Measurements from ENCODE around the gene RTL10. TPM values are rescaled to one million over a fixed set of nuclear protein-coding genes. Genes with fewer than 3 reads are reported as not detected.

Gene RTL10
- total and polyA plus RNA-seq, 2 experiments from 2014 or later, result 13.0 to 15.9 TPM

DNA sequence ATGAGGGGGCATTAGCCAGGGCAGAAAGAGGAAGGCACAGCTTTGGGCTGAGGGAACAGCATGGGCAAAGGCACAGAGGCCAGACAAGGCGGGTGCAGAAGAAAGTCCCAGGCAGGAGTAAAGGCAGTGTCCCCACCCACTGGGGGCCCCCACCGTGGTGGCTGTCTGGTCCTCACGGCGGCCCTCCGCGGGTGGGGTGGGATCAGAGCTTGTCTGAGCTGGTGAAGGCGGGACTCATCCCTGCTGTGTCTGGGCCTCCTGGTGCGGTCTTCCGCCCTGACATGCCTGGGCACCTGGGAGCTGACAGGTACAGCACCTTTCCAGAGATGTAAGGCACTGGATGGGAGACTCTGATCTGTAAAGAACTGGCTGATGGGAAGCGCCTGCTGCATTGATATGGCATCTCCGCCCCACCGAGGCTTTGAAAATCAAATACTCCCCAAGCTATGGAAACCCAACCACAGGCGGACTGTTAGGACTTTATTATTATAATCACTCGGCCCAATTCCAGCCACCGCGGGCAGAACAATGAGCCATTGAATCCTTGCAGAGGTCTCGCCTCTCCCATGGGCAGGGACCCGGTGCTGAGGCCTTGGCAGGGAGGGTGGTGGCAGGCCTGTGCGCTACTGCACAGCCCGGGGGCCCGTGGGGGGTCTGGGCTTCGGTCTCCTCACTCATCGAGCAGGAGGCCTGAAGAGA, 14.2 kb upstream of the RTL10 start:
- no peak overlapping the region for H3K4me2 ChIP-seq
- H4K20me1 ChIP-seq (ENCODE audit: insufficient read depth, poor library complexity, severe bottlenecking), result no peaks in the 10 kb centered on the region
- H3K4me3 ChIP-seq, result no peak overlapping the region
- TF ChIP-seq EZH2 (IDR thresholded peaks at IDR 0.05; ENCODE audit: borderline replicate concordance), result no peak
- no peak overlapping the region for H2AFZ ChIP-seq
- WGBS (ENCODE audit: low lambda C conversion rate, missing lambda C conversion rate), result 87% methylated on average over 23 of the region's 23 CpGs
- no peaks in the 10 kb centered on the region for H3K36me3 ChIP-seq (replicated peaks; ENCODE audit: insufficient read depth, low read depth)
- H3K27me3 ChIP-seq, result no peaks in the 10 kb centered on the region
- no peaks in the 10 kb centered on the region for H3K4me1 ChIP-seq (ENCODE audit: insufficient read depth)
- no peak for DNase-seq (ENCODE audit: low spot score)
- H3K79me2 ChIP-seq, result no peaks in the 10 kb centered on the region
- no peaks in the 10 kb centered on the region for H3K9me2 ChIP-seq (replicated peaks; ENCODE audit: insufficient read depth)
- H3K9me3 ChIP-seq (ENCODE audit: low read depth), result no peaks in the 10 kb centered on the region
- no peak overlapping the region for H3K27ac ChIP-seq

DNA sequence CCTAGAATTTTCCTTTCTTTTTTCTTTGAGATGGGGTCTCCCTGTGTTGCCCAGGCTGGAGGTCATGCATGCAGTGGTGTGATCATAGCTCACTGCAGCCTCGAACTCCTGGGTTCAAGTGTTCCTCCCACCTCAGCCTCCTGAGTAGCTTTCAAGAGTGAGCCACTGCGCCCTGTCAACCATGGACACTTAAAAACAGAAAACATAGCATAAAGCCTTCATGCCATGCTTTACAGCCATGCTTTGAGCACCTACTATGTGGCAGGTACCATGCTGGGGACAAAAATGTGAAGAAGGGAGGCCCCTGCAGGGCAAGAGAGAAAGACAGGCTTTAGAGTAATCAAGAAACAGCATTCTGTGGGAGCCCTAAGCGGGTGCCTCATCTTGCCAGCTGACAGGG, 13.7 kb upstream of the RTL10 start:
- Histone ChIP-seq H3K4me3 (no peak overlapping the region), H3K4me2 (no peak overlapping the region), H4K20me1 (ENCODE audit: insufficient read depth, poor library complexity, severe bottlenecking) (no peaks in the 10 kb centered on the region), H2AFZ (no peak overlapping the region), H3K27ac (no peak overlapping the region), H3K9me3 (ENCODE audit: low read depth) (no peaks in the 10 kb centered on the region), H3K27me3 (no peaks in the 10 kb centered on the region), H3K79me2 (no peaks in the 10 kb centered on the region), H3K9me2 (replicated peaks; ENCODE audit: insufficient read depth) (no peaks in the 10 kb centered on the region), H3K4me1 (ENCODE audit: insufficient read depth) (no peaks in the 10 kb centered on the region), H3K36me3 (replicated peaks; ENCODE audit: insufficient read depth, low read depth) (no peaks in the 10 kb centered on the region)
- no peak for DNase-seq (ENCODE audit: low spot score)
- TF ChIP-seq EZH2 (IDR thresholded peaks at IDR 0.05; ENCODE audit: borderline replicate concordance) (no peak), EZH2phosphoT487 (IDR thresholded peaks at IDR 0.05; ENCODE audit: low read depth, severe bottlenecking, unreplicated experiment) (no peak)
- TF ChIP-seq, protein P1, sequence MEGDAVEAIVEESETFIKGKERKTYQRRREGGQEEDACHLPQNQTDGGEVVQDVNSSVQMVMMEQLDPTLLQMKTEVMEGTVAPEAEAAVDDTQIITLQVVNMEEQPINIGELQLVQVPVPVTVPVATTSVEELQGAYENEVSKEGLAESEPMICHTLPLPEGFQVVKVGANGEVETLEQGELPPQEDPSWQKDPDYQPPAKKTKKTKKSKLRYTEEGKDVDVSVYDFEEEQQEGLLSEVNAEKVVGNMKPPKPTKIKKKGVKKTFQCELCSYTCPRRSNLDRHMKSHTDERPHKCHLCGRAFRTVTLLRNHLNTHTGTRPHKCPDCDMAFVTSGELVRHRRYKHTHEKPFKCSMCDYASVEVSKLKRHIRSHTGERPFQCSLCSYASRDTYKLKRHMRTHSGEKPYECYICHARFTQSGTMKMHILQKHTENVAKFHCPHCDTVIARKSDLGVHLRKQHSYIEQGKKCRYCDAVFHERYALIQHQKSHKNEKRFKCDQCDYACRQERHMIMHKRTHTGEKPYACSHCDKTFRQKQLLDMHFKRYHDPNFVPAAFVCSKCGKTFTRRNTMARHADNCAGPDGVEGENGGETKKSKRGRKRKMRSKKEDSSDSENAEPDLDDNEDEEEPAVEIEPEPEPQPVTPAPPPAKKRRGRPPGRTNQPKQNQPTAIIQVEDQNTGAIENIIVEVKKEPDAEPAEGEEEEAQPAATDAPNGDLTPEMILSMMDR (IDR thresholded peaks at IDR 0.05; ENCODE audit: poor library complexity), result no peak
- 89% methylated on average over 3 of the region's 3 CpGs for WGBS (ENCODE audit: low lambda C conversion rate, missing lambda C conversion rate)

DNA sequence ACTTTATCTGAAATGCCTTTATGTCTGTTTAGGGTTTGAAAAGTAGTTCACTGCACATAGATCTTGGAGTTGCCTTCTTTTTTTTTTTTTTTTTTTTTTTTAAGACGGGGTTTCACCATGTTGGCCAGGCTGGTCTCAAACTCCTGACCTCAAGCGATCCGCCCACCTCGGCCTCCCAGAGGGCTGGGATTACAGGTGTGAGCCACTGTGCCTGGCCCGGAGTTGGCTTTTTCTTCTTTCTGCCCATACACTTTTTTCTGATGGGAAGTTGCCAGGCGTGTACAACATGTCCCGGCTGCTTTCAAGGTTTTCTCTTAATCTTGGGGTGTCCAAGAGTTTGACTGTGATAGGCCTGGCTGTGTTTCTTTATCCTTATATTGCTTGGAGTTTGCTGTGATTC, 12.9 kb upstream of the RTL10 start:
- TF ChIP-seq, protein P1 (IDR thresholded peaks at IDR 0.05; ENCODE audit: poor library complexity), result no peak
- TF ChIP-seq EZH2 (IDR thresholded peaks at IDR 0.05; ENCODE audit: borderline replicate concordance), result no peak
- no peak for TF ChIP-seq EZH2phosphoT487 (IDR thresholded peaks at IDR 0.05; ENCODE audit: low read depth, severe bottlenecking, unreplicated experiment)
- H3K79me2 ChIP-seq, result no peaks in the 10 kb centered on the region
- H3K9me2 ChIP-seq (replicated peaks; ENCODE audit: insufficient read depth), result no peaks in the 10 kb centered on the region
- H4K20me1 ChIP-seq (ENCODE audit: insufficient read depth, poor library complexity, severe bottlenecking), result no peaks in the 10 kb centered on the region
- H3K4me2 ChIP-seq, result no peak overlapping the region
- H3K27me3 ChIP-seq, result no peaks in the 10 kb centered on the region
- H2AFZ ChIP-seq, result no peak overlapping the region
- H3K9me3 ChIP-seq (ENCODE audit: low read depth), result no peaks in the 10 kb centered on the region
- H3K27ac ChIP-seq, result no peak overlapping the region
- WGBS (ENCODE audit: low lambda C conversion rate, missing lambda C conversion rate), result 88% methylated on average over 7 of the region's 7 CpGs
- H3K36me3 ChIP-seq (replicated peaks; ENCODE audit: insufficient read depth, low read depth), result no peaks in the 10 kb centered on the region
- H3K4me1 ChIP-seq (ENCODE audit: insufficient read depth), result no peaks in the 10 kb centered on the region
- no peak overlapping the region for H3K4me3 ChIP-seq
- DNase-seq (ENCODE audit: low spot score), result no peak

DNA sequence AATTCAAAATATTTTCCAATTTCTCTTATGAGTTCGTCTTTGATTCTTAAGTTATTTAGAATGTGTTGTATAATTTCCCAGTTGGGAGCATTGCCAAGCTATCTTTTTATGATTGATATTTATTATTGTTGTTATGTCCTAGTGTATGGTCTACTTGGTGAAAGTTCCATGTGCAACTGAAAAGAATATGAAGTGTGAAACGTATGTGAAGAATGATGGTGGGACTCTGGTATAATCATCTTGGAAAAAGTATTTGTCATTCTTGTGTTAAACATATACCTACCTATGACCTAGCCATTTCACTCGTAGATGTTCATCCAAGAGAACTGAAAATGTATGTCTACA, 12.0 kb upstream of the RTL10 start:
- DNase-seq (ENCODE audit: low spot score), result no peak
- Histone ChIP-seq H3K9me3 (ENCODE audit: low read depth) (no peaks in the 10 kb centered on the region), H3K4me1 (ENCODE audit: insufficient read depth) (no peaks in the 10 kb centered on the region), H3K79me2 (no peaks in the 10 kb centered on the region), H3K27ac (no peak overlapping the region), H3K9me2 (replicated peaks; ENCODE audit: insufficient read depth) (no peaks in the 10 kb centered on the region), H4K20me1 (ENCODE audit: insufficient read depth, poor library complexity, severe bottlenecking) (no peaks in the 10 kb centered on the region), H2AFZ (no peak overlapping the region), H3K4me3 (no peak overlapping the region), H3K36me3 (replicated peaks; ENCODE audit: insufficient read depth, low read depth) (no peaks in the 10 kb centered on the region), H3K27me3 (no peaks in the 10 kb centered on the region), H3K4me2 (no peak overlapping the region)
- TF ChIP-seq EZH2 (IDR thresholded peaks at IDR 0.05; ENCODE audit: borderline replicate concordance) (no peak), EZH2phosphoT487 (IDR thresholded peaks at IDR 0.05; ENCODE audit: low read depth, severe bottlenecking, unreplicated experiment) (no peak)
- TF ChIP-seq, protein P1 (IDR thresholded peaks at IDR 0.05; ENCODE audit: poor library complexity), result no peak
- WGBS (ENCODE audit: low lambda C conversion rate, missing lambda C conversion rate), result 95% methylated on average over 3 of the region's 3 CpGs
